ENCODE results near the gene SORCS3. TPM values are rescaled to one million over a fixed set of nuclear protein-coding genes. Genes with fewer than 3 reads are reported as not detected.

The SORCS3 gene
- total RNA-seq, 1 donor from 2014 or later, result 0.31 TPM

DNA sequence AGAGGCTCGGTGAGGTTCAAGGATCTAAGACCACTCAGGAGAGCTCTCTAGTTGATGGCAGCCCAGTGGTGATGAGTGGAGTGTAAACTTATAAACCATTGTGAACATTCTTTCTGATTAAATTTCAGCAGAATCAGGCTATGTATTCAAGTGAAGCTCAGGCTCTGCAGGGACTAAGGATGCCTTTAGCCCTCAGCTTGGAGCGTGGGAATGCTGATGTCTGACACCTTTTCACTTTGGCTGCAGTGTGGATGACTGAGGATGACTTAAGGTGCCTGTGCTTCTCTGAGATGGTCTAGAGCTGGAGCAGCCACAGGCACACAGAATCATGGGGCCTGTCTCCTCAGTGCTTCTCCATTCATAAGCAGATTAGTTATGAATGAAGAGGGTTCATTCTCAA is 150.4 kb downstream of the SORCS3 start:
- Mint-ChIP-seq H3K36me3 (ENCODE audit: insufficient read depth) (no peaks in the 10 kb centered on the region), H3K27me3 (no peaks in the 10 kb centered on the region), H3K9me3 (ENCODE audit: low read depth) (peaks cover 4% of the 10 kb centered on the region), H3K4me1 (ENCODE audit: low read depth) (peaks cover 9% of the 10 kb centered on the region), H3K4me3 (ENCODE audit: low read depth) (no peak overlapping the region), H3K27ac (no peak overlapping the region)
- TF ChIP-seq, protein P1, sequence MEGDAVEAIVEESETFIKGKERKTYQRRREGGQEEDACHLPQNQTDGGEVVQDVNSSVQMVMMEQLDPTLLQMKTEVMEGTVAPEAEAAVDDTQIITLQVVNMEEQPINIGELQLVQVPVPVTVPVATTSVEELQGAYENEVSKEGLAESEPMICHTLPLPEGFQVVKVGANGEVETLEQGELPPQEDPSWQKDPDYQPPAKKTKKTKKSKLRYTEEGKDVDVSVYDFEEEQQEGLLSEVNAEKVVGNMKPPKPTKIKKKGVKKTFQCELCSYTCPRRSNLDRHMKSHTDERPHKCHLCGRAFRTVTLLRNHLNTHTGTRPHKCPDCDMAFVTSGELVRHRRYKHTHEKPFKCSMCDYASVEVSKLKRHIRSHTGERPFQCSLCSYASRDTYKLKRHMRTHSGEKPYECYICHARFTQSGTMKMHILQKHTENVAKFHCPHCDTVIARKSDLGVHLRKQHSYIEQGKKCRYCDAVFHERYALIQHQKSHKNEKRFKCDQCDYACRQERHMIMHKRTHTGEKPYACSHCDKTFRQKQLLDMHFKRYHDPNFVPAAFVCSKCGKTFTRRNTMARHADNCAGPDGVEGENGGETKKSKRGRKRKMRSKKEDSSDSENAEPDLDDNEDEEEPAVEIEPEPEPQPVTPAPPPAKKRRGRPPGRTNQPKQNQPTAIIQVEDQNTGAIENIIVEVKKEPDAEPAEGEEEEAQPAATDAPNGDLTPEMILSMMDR (IDR thresholded peaks at IDR 0.05; ENCODE audit: unreplicated experiment), result no peak
- DNase-seq (ENCODE audit: low spot score, unreplicated experiment), result no peak

DNA sequence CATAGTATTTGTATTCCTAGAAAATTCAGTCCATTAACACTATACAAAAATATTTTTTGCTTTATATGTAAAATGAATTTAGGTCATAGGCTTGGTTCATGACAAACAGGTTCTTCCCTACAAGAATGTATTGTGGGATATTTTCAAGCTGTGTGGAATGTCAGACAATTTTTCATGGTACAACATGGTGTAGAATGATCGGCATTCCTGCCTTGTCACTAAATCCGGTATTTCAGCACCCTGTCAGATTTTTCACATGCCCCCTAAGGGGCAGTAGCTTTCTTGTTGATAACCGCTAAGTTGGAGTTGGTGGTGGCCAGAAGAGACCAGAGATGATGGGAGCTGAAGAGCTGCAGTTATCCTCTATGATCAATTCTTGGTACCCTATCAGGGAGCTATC is 154.3 kb downstream of the SORCS3 start:
- Mint-ChIP-seq H3K36me3 (ENCODE audit: insufficient read depth) (no peaks in the 10 kb centered on the region), H3K9me3 (ENCODE audit: low read depth) (no peaks in the 10 kb centered on the region), H3K4me3 (ENCODE audit: low read depth) (no peak overlapping the region), H3K27ac (no peak overlapping the region), H3K4me1 (ENCODE audit: low read depth) (peaks cover 9% of the 10 kb centered on the region), H3K27me3 (no peaks in the 10 kb centered on the region)
- DNase-seq (ENCODE audit: low spot score, unreplicated experiment), result no peak
- TF ChIP-seq, protein P1 (IDR thresholded peaks at IDR 0.05; ENCODE audit: unreplicated experiment), result no peak

DNA sequence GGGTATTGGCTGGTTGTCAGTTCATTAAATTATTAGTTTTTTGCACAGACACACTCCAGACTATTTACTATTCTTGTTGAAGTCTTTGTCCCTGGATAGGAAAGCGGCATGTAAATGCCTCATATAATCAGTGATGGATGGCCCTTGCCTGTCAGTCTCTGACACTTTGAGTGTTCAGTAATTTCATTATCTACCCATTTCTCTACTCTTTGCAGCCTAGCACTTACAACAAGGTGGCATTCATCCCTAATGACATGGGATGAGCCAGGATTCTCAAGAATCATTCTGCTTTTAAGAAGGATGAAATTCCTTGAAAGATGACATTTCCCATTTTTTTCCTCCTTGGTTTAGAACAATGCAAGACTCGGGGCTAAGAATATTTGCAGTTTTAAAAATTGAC is 155.7 kb downstream of the SORCS3 start:
- no peak overlapping the region for H3K4me3 Mint-ChIP-seq (ENCODE audit: low read depth)
- TF ChIP-seq, protein P1 (IDR thresholded peaks at IDR 0.05; ENCODE audit: unreplicated experiment), result no peak
- no peak overlapping the region for H3K27ac Mint-ChIP-seq
- H3K9me3 Mint-ChIP-seq (ENCODE audit: low read depth), result no peaks in the 10 kb centered on the region
- H3K36me3 Mint-ChIP-seq (ENCODE audit: insufficient read depth), result no peaks in the 10 kb centered on the region
- no peaks in the 10 kb centered on the region for H3K27me3 Mint-ChIP-seq
- H3K4me1 Mint-ChIP-seq (ENCODE audit: low read depth), result no peaks in the 10 kb centered on the region
- no peak for DNase-seq (ENCODE audit: low spot score, unreplicated experiment)

DNA sequence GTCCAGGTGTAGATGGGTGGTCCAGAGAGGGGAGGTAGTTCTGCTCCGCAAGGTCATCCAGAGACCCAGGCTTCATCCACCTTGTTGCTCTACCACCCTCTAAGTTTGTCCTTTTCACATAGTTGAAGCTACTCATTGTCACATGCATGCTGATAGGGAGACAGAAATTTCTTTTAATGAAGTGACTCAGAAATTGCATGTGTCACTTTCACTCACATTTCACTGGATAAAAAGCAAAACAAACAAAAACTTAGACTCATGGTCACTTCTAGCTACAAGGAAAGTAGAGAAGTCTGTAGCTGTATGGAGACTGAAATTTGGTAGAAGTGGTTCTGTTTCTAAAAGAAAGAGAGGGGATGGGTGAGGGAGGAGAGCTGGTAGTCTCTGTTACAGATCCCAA is 161.9 kb downstream of the SORCS3 start:
- no peaks in the 10 kb centered on the region for H3K9me3 Mint-ChIP-seq (ENCODE audit: low read depth)
- H3K27ac Mint-ChIP-seq, result no peak overlapping the region
- no peak overlapping the region for H3K4me3 Mint-ChIP-seq (ENCODE audit: low read depth)
- TF ChIP-seq, protein P1 (IDR thresholded peaks at IDR 0.05; ENCODE audit: unreplicated experiment), result no peak
- DNase-seq (ENCODE audit: low spot score, unreplicated experiment), result no peak
- no peaks in the 10 kb centered on the region for H3K27me3 Mint-ChIP-seq
- H3K4me1 Mint-ChIP-seq (ENCODE audit: low read depth), result no peaks in the 10 kb centered on the region
- H3K36me3 Mint-ChIP-seq (ENCODE audit: insufficient read depth), result no peaks in the 10 kb centered on the region

DNA sequence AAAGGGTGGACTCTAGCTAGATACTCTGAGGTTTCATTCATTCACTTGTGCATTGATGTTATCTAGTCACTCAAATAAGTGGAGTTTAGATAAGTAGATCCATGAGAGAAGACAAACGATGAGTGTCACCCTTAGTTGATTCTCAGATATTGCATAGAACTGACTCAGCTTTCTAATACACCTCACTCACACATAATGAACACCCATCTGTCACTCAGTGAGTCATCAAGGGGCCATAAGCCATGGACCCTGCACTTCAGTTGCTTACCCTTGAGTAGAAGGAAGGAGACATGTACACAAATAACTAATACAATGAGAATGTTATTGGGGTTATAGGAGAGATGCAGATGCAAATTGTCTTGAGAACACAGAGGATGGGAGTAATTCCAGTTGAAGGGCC is 163.8 kb downstream of the SORCS3 start:
- Mint-ChIP-seq H3K9me3 (ENCODE audit: low read depth) (no peaks in the 10 kb centered on the region), H3K4me1 (ENCODE audit: low read depth) (no peaks in the 10 kb centered on the region), H3K36me3 (ENCODE audit: insufficient read depth) (no peaks in the 10 kb centered on the region), H3K27ac (no peak overlapping the region), H3K27me3 (no peaks in the 10 kb centered on the region), H3K4me3 (ENCODE audit: low read depth) (no peak overlapping the region)
- TF ChIP-seq, protein P1 (IDR thresholded peaks at IDR 0.05; ENCODE audit: unreplicated experiment), result no peak
- DNase-seq (ENCODE audit: low spot score, unreplicated experiment), result no peak

Data from progenitor cell of endocrine pancreas (in vitro differentiated cells).